HCT116 (cell line): ENCODE measurements around the gene SLC30A10. TPM values are rescaled to one million over a fixed set of nuclear protein-coding genes. Genes with fewer than 3 reads are reported as not detected.

Source experiments
- ATAC-seq: fragments of 200-7000 bp; cut with Tn5 transposase; 2 replicates; pipeline ENCODE4 v1.9.1; 2020; ENCODE audit warnings: mild to moderate bottlenecking, moderate library complexity
- BruUV-seq: library from RNA; stranded (reverse); fragments of 400-500 nt; replicated peaks from 2 replicates; lab custom pipeline; 2021; lab: Mats Ljungman, UMichigan
- CTCF ChIA-PET: fragments of 300-600 bp; sonication (Branson Sonifier 250); formaldehyde crosslinking; loops from one replicate; lab custom pipeline; 2021; ENCODE audit warnings: antibody characterized with exemption; lab: Charles Lee
- POLR2A ChIA-PET: fragments of 300-600, 350-600 bp; sonication (Branson Sonifier 250); formaldehyde crosslinking; loops from one replicate; lab custom pipeline; 2021; ENCODE audit warnings: antibody characterized with exemption; lab: Charles Lee
- RAD21 ChIA-PET, 2 experiments: fragments of 300-600 bp; sonication (Branson Sonifier 250); formaldehyde crosslinking; loops; one replicate each; lab custom pipeline; 2023; ENCODE audit warnings: low total read pairs in 2 of 2; ENCODE audit not compliant: uncharacterized antibody in 2 of 2, unreplicated experiment in 2 of 2, low non-redundant PET in 1 of 2; lab: Charles Lee
- DNase-seq: peaks from one replicate; pipeline ENCODE4 v3.0.0-alpha.2; 2010; ENCODE audit warnings: low read depth, low spot score
- H2AFZ ChIP-seq: fragments of 200-600 bp; shearing (Covaris generic), sonication (generic); 2 replicates; pipeline ENCODE4 v1.6.1; 2017; ENCODE audit warnings: low read depth, mixed run types, mixed read lengths, antibody characterized with exemption, low read length; ENCODE audit not compliant: poor library complexity, severe bottlenecking
- H3K27ac ChIP-seq: 2 replicates; pipeline ENCODE4 v1.5.1; 2012; ENCODE audit warnings: low read depth, low read length
- H3K27me3 ChIP-seq: fragments of 200-600 bp; sonication (generic); 2 replicates; pipeline ENCODE4 v1.6.1; 2016; ENCODE audit warnings: mixed run types, low read length, mixed read lengths; ENCODE audit not compliant: insufficient read depth
- H3K36me3 ChIP-seq, 2 experiments: fragments of 200-500 bp in 1 of 2; fragments of 200-600 bp in 1 of 2; sonication (Bioruptor generic) in 1 of 2; sonication (generic) in 1 of 2; 2 replicates each; pipeline versions ENCODE4 v1.5.1 to v1.6.1; 2014 to 2016; ENCODE audit warnings: low read length in 2 of 2, inconsistent platforms in 1 of 2, mixed read lengths in 1 of 2, mixed run types in 1 of 2; ENCODE audit not compliant: insufficient read depth in 2 of 2, control insufficient read depth in 1 of 2
- H3K4me1 ChIP-seq, 2 experiments: fragments of 200-600 bp in 1 of 2; sonication (generic) in 1 of 2; 2 replicates each; pipeline versions ENCODE4 v1.5.1 to v1.6.1; 2012 to 2017; ENCODE audit warnings: low read length in 2 of 2, inconsistent platforms in 1 of 2, mild to moderate bottlenecking in 1 of 2, mixed read lengths in 1 of 2, mixed run types in 1 of 2, moderate library complexity in 1 of 2; ENCODE audit not compliant: insufficient read depth in 2 of 2, control insufficient read depth in 1 of 2
- H3K4me2 ChIP-seq: fragments of 200-600 bp; sonication (generic); 2 replicates; pipeline ENCODE4 v1.6.1; 2017; ENCODE audit warnings: mixed run types, low read length, mixed read lengths
- H3K4me3 ChIP-seq, 2 experiments: fragments of 200-600 bp in 1 of 2; sonication (generic) in 1 of 2; replicated peaks in 1 of 2; 2 replicates each; pipeline ENCODE4 v1.5.1; 2011 to 2016; ENCODE audit warnings: low read length in 2 of 2, control low read depth in 1 of 2, low read depth in 1 of 2, mild to moderate bottlenecking in 1 of 2, mixed read lengths in 1 of 2, mixed run types in 1 of 2
- H3K79me2 ChIP-seq: fragments of 200-600 bp; sonication (generic); 2 replicates; pipeline ENCODE4 v1.6.1; 2017; ENCODE audit warnings: mild to moderate bottlenecking, mixed run types, low read length, moderate library complexity, mixed read lengths; ENCODE audit not compliant: insufficient read depth
- H3K9ac ChIP-seq: fragments of 200-600 bp; sonication (generic); 2 replicates; pipeline ENCODE4 v1.6.1; 2016; ENCODE audit warnings: low read length, mixed read lengths
- H3K9me2 ChIP-seq: fragments of 200-600 bp; sonication (generic), shearing (Covaris generic); 2 replicates; pipeline ENCODE4 v1.6.1; 2017; ENCODE audit warnings: mixed run types, mild to moderate bottlenecking, moderate library complexity; ENCODE audit not compliant: insufficient read depth
- H3K9me3 ChIP-seq, 2 experiments: fragments of 200-500 bp in 1 of 2; fragments of 200-600 bp in 1 of 2; sonication (Bioruptor generic) in 1 of 2; sonication (generic) in 1 of 2; 2 replicates each; pipeline ENCODE4 v1.6.1; 2014 to 2017; ENCODE audit warnings: low read length in 2 of 2, mixed read lengths in 2 of 2, inconsistent platforms in 1 of 2, low read depth in 1 of 2, mild to moderate bottlenecking in 1 of 2, mixed run types in 1 of 2, moderate library complexity in 1 of 2; ENCODE audit not compliant: control insufficient read depth in 1 of 2, insufficient read depth in 1 of 2
- H4K20me1 ChIP-seq: fragments of 200-600 bp; sonication (generic), shearing (Covaris generic); 2 replicates; pipeline ENCODE4 v1.6.1; 2017; ENCODE audit warnings: mixed run types, mild to moderate bottlenecking, moderate library complexity; ENCODE audit not compliant: insufficient read depth
- CEBPB ChIP-seq: IDR thresholded peaks from 2 replicates; pipeline ENCODE4 v1.6.1; 2012; ENCODE audit warnings: low read depth
- ELF1 ChIP-seq: IDR thresholded peaks from 2 replicates; pipeline ENCODE4 v1.6.1; 2012; ENCODE audit warnings: low read depth, borderline replicate concordance
- EZH2phosphoT487 ChIP-seq: fragments of 200-600 bp; IDR thresholded peaks from 2 replicates; pipeline ENCODE4 v1.6.1; 2018; ENCODE audit warnings: antibody characterized with exemption, borderline replicate concordance
- FOSL1 ChIP-seq: IDR thresholded peaks from 2 replicates; pipeline ENCODE4 v1.6.1; 2012; ENCODE audit warnings: low read depth
- JUND ChIP-seq: IDR thresholded peaks from 2 replicates; pipeline ENCODE4 v1.6.1; 2012
- POLR2A ChIP-seq: IDR thresholded peaks from 2 replicates; pipeline ENCODE4 v1.7.0; 2011; ENCODE audit warnings: borderline replicate concordance; ENCODE audit not compliant: insufficient read depth, insufficient read length; ENCODE audit errors: extremely low read depth
- POLR2AphosphoS5 ChIP-seq: IDR thresholded peaks from 2 replicates; pipeline ENCODE4 v1.6.1; 2011; ENCODE audit warnings: mild to moderate bottlenecking, low read depth, low read length, moderate library complexity
- RAD21 ChIP-seq: IDR thresholded peaks from 2 replicates; pipeline ENCODE4 v1.6.1; 2012; ENCODE audit warnings: low read depth, mild to moderate bottlenecking
- SIN3A ChIP-seq: IDR thresholded peaks from 2 replicates; pipeline ENCODE4 v1.6.1; 2012; ENCODE audit warnings: low read depth
- SP1 ChIP-seq: IDR thresholded peaks from 2 replicates; pipeline ENCODE4 v1.6.1; 2012; ENCODE audit warnings: low read depth
- SRF ChIP-seq: IDR thresholded peaks from 2 replicates; pipeline ENCODE4 v1.6.1; 2012; ENCODE audit warnings: low read depth
- TCF7L2 ChIP-seq: IDR thresholded peaks from 2 replicates; pipeline ENCODE4 v1.7.0; 2011; ENCODE audit warnings: borderline replicate concordance, inconsistent platforms; ENCODE audit not compliant: insufficient read depth, insufficient read length; ENCODE audit errors: extremely low read depth
- ZFX ChIP-seq: fragments of 450-650 bp; IDR thresholded peaks from 2 replicates; pipeline ENCODE4 v1.6.1; 2017
- ZNF274 ChIP-seq: fragments of 200-500 bp; sonication (Bioruptor generic); IDR thresholded peaks from 2 replicates; pipeline ENCODE4 v1.6.1; 2014; ENCODE audit warnings: mild to moderate bottlenecking, low read depth, low read length, inconsistent platforms
- intact Hi-C: fragments of 100-400 bp; cut with micrococcal nuclease; formaldehyde crosslinking; loops from 2 replicates; pipeline ENCODE4 v1.10.0; 2022
- total RNA-seq: library from RNA; stranded (reverse); gene quantifications from one replicate; pipeline ENCODE4 v1.2.1, GENCODE V29; 2021; ENCODE audit not compliant: unreplicated experiment
- TF ChIP-seq, protein P1 (sequence below): IDR thresholded peaks from 2 replicates; pipeline ENCODE4 v1.6.1; 2011; ENCODE audit warnings: mild to moderate bottlenecking, low read length, moderate library complexity; ENCODE audit not compliant: insufficient replicate concordance; ENCODE audit errors: extremely low read depth
- TF ChIP-seq, protein P2 (sequence below): IDR thresholded peaks from 2 replicates; pipeline ENCODE4 v1.6.1; 2012

The SLC30A10 gene
- total RNA-seq, 1 experiment from 2014 or later: 0.15 TPM

DNA sequence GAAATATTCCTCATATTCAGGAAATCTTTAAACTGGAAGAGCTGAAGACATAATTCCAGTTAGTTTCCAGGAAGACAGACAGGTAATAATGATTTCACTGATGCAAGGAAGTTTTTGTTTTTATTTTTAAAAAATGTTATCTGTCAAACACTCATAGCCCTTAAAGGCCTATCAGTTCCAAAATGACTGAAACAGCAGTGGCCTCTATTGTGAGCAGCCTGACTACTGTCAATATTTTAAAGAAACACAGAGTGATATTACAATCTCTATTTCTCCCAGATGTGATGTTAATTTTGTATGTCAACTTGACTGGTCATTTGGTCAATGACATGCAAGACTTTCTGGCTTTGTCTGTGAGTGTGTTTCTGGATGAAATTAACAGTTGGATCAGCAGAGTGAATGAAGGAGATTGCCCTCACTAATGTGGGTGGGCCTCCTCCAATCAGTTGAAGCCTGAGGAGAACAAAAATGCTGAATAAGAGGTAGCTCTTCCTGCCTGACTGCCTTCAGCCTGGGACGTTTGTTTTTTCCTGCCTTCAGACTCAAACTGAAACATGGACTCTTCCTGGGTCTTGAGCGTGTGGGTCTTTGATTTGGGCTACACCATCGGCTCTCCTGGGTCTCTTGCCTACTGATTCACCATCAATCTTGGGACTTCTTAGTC lies 31.3 kb upstream of the SLC30A10 start:
- Histone ChIP-seq H3K79me2 (no peaks in the 10 kb centered on the region), H3K9me2 (no peaks in the 10 kb centered on the region)
- no peak for ATAC-seq
- no peak for DNase-seq
- BruUV-seq: no TSS peak
- no peak for TF ChIP-seq SIN3A
- no peak for TF ChIP-seq TCF7L2
- TF ChIP-seq POLR2A: no peak
- no peak for TF ChIP-seq ZNF274
- no peak for TF ChIP-seq RAD21
- TF ChIP-seq, protein P1, sequence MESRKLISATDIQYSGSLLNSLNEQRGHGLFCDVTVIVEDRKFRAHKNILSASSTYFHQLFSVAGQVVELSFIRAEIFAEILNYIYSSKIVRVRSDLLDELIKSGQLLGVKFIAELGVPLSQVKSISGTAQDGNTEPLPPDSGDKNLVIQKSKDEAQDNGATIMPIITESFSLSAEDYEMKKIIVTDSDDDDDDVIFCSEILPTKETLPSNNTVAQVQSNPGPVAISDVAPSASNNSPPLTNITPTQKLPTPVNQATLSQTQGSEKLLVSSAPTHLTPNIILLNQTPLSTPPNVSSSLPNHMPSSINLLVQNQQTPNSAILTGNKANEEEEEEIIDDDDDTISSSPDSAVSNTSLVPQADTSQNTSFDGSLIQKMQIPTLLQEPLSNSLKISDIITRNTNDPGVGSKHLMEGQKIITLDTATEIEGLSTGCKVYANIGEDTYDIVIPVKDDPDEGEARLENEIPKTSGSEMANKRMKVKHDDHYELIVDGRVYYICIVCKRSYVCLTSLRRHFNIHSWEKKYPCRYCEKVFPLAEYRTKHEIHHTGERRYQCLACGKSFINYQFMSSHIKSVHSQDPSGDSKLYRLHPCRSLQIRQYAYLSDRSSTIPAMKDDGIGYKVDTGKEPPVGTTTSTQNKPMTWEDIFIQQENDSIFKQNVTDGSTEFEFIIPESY: no peak
- TF ChIP-seq EZH2phosphoT487: no peak
- TF ChIP-seq POLR2AphosphoS5: no peak
- TF ChIP-seq, protein P2, sequence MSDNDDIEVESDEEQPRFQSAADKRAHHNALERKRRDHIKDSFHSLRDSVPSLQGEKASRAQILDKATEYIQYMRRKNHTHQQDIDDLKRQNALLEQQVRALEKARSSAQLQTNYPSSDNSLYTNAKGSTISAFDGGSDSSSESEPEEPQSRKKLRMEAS: no peak
- no peak for TF ChIP-seq ELF1
- TF ChIP-seq SP1: no peak
- no peak for TF ChIP-seq FOSL1
- no peak for TF ChIP-seq JUND
- TF ChIP-seq ZFX: no peak
- no peak for TF ChIP-seq SRF
- TF ChIP-seq CEBPB: no peak
- TF ChIP-seq, all 23 proteins: peak for 0
- Histone ChIP-seq H3K36me3 (no peaks in the 10 kb centered on the region), H3K4me3 (no peak overlapping the region), H2AFZ (peak overlapping the region; percentile 85), H3K27ac (no peak overlapping the region), H3K9me3 (no peaks in the 10 kb centered on the region), H3K4me1 (no peaks in the 10 kb centered on the region), H3K4me2 (no peak overlapping the region), H3K9ac (no peak overlapping the region), H3K27me3 (no peaks in the 10 kb centered on the region), H4K20me1 (no peaks in the 10 kb centered on the region)
- POLR2A ChIA-PET: no interaction called here
- CTCF ChIA-PET: no interaction called here
- intact Hi-C loops: no loop called here
- RAD21 ChIA-PET: interaction anchor here in 1 of 2 experiments (0.6 kb wide), 1 partner anchor 134 kb away, joined by 3 read pairs; the partner anchor contains the start of gene IARS2
